ENCODE measurements around the gene PRRT2.

The PRRT2 gene

DNA sequence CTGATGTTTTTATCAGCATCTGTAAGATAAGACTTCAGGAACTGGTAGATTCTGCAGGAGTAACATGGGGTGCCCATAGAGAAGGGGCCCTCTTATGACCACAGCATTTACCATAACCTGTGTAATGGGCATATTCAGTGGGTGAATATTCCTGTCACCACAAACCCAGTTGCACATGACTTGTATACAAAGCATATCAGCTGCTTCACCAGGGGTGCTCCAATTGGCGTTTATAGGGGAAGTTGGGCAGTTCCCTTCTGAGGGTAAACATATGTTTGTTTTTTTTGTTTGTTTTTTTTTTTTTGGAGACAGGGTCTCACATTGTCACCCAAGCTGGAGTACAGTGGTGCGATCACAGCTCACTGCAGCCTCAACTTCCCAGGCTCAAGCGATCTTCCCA is 45.4 kb upstream of the PRRT2 start:
- Histone ChIP-seq H3K27ac (ENCODE audit: low read depth, low read length) (no peak overlapping the region), H3K4me3 (ENCODE audit: insufficient read depth, low read length, poor library complexity, severe bottlenecking) (no peak overlapping the region), H3K79me2 (ENCODE audit: insufficient read depth, low read length) (no peaks in the 10 kb centered on the region), H3K9me2 (replicated peaks; ENCODE audit: insufficient read depth, low read length) (no peaks in the 10 kb centered on the region), H3F3A (ENCODE audit: insufficient read depth) (no peaks in the 10 kb centered on the region), H3K4me2 (ENCODE audit: low read depth, low read length, poor library complexity, severe bottlenecking) (no peak overlapping the region), H3K9me3 (ENCODE audit: insufficient read depth, low read length) (no peaks in the 10 kb centered on the region), H4K20me1 (ENCODE audit: low read depth, low read length) (no peaks in the 10 kb centered on the region), H3K36me3 (ENCODE audit: low read length) (no peaks in the 10 kb centered on the region), H3K9ac (ENCODE audit: low read length) (no peak overlapping the region), H2AFZ (ENCODE audit: low read depth, low read length, severe bottlenecking) (no peak overlapping the region), H3K27me3 (ENCODE audit: low read length) (no peaks in the 10 kb centered on the region)
- TF ChIP-seq, protein P1, sequence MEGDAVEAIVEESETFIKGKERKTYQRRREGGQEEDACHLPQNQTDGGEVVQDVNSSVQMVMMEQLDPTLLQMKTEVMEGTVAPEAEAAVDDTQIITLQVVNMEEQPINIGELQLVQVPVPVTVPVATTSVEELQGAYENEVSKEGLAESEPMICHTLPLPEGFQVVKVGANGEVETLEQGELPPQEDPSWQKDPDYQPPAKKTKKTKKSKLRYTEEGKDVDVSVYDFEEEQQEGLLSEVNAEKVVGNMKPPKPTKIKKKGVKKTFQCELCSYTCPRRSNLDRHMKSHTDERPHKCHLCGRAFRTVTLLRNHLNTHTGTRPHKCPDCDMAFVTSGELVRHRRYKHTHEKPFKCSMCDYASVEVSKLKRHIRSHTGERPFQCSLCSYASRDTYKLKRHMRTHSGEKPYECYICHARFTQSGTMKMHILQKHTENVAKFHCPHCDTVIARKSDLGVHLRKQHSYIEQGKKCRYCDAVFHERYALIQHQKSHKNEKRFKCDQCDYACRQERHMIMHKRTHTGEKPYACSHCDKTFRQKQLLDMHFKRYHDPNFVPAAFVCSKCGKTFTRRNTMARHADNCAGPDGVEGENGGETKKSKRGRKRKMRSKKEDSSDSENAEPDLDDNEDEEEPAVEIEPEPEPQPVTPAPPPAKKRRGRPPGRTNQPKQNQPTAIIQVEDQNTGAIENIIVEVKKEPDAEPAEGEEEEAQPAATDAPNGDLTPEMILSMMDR (IDR thresholded peaks at IDR 0.05; ENCODE audit: insufficient read depth, low read length, poor library complexity, severe bottlenecking): no peak
- TF ChIP-seq EZH2phosphoT487 (conservative IDR thresholded peaks at IDR 0.05; ENCODE audit: low read length): no peak

DNA sequence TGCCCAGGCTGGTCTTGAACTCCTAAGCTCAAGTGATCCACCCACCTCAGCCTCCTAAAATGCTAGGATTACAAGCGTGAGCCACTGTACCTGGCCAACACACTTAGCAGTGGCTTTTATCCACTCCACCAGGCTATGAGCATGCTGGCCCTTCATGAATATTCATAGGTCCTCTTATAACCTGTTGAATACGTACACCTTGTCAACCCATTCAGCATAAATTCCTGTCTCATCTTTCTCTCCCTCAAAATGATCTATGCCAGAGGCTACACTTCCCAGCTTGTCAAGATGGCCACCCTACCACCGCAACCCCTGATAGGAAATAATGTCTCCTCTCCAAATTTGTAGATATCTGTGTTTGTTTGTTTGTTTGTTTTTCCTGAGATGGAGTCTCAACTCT is 44.9 kb upstream of the PRRT2 start:
- Histone ChIP-seq H3K27me3 (ENCODE audit: low read length) (no peaks in the 10 kb centered on the region), H3K9me2 (replicated peaks; ENCODE audit: insufficient read depth, low read length) (no peaks in the 10 kb centered on the region), H3K36me3 (ENCODE audit: low read length) (no peaks in the 10 kb centered on the region), H2AFZ (ENCODE audit: low read depth, low read length, severe bottlenecking) (no peak overlapping the region), H4K20me1 (ENCODE audit: low read depth, low read length) (no peaks in the 10 kb centered on the region), H3K79me2 (ENCODE audit: insufficient read depth, low read length) (no peaks in the 10 kb centered on the region), H3K27ac (ENCODE audit: low read depth, low read length) (no peak overlapping the region), H3F3A (ENCODE audit: insufficient read depth) (no peaks in the 10 kb centered on the region), H3K9ac (ENCODE audit: low read length) (no peak overlapping the region), H3K4me3 (ENCODE audit: insufficient read depth, low read length, poor library complexity, severe bottlenecking) (no peak overlapping the region), H3K4me2 (ENCODE audit: low read depth, low read length, poor library complexity, severe bottlenecking) (no peak overlapping the region), H3K9me3 (ENCODE audit: insufficient read depth, low read length) (no peaks in the 10 kb centered on the region)
- no peak for TF ChIP-seq EZH2phosphoT487 (conservative IDR thresholded peaks at IDR 0.05; ENCODE audit: low read length)
- TF ChIP-seq, protein P1 (IDR thresholded peaks at IDR 0.05; ENCODE audit: insufficient read depth, low read length, poor library complexity, severe bottlenecking): no peak

DNA sequence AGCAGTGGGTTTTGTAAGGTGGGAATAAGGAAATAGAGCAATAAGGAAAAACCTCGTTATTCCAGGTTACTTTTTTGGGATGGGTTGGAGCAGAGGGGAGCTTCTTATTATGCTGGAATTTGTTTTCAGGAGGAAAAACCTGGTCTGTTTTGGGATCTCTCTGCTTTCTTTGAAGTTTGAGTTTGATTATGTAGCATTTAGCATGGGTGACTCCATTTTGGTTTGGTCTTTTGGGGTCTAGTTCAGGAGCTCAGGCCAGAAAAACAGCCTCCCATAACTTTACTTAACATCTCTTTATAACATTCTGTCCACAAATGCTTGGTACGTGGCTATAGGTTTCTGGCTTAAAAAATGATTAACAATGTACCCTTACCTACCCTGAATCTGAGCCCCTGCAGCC is 42.5 kb upstream of the PRRT2 start:
- Histone ChIP-seq H3K27me3 (ENCODE audit: low read length) (no peaks in the 10 kb centered on the region), H2AFZ (ENCODE audit: low read depth, low read length, severe bottlenecking) (no peak overlapping the region), H4K20me1 (ENCODE audit: low read depth, low read length) (no peaks in the 10 kb centered on the region), H3K9ac (ENCODE audit: low read length) (no peak overlapping the region), H3F3A (ENCODE audit: insufficient read depth) (no peaks in the 10 kb centered on the region), H3K4me3 (ENCODE audit: insufficient read depth, low read length, poor library complexity, severe bottlenecking) (no peak overlapping the region), H3K36me3 (ENCODE audit: low read length) (no peaks in the 10 kb centered on the region), H3K9me3 (ENCODE audit: insufficient read depth, low read length) (no peaks in the 10 kb centered on the region), H3K4me2 (ENCODE audit: low read depth, low read length, poor library complexity, severe bottlenecking) (no peak overlapping the region), H3K79me2 (ENCODE audit: insufficient read depth, low read length) (no peaks in the 10 kb centered on the region), H3K9me2 (replicated peaks; ENCODE audit: insufficient read depth, low read length) (no peaks in the 10 kb centered on the region), H3K27ac (ENCODE audit: low read depth, low read length) (no peak overlapping the region)
- TF ChIP-seq EZH2phosphoT487 (conservative IDR thresholded peaks at IDR 0.05; ENCODE audit: low read length): no peak
- TF ChIP-seq, protein P1 (IDR thresholded peaks at IDR 0.05; ENCODE audit: insufficient read depth, low read length, poor library complexity, severe bottlenecking): no peak

All from SU-DHL-6 (cell line).